ENCODE results near the gene SDR39U1.

DNA sequence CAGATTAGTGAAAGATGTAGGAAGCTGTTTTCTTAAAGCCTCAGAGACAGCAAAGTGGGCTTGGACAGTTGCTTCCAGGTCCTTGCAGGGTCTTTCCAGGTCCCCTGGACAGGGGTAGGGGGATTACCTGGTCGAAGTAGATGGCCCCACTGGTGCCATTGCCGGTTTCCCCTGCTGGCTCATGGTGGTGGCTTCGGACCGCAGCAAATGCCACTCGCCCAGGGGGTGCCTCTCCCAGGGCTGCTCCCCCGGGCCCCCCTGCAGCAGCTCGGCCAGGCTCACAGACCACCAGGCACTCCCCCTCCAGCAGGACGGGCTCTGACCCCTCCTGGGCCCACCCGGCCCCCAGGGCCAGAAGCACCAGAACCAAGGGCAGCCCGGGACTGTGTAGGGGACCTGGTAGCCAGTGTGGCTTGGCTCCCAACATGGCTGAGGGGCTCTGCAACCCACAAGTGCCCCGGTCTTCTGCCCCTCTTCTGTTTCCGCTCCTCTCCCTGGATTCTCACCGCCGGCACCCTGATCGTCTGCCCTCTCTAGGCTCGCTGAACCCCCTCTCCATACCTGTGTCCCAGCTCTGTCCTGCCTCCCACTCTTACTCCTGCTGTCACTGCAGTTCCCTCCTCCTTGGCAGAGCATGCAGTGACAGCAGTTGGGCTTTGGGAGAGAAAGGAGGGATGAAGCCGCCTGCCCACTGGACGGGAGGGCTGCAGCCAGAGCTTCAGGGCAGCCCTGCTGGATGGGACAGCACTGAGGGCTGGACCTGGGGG, 13.8 kb downstream of the SDR39U1 start:
- TF ChIP-seq EZH2phosphoT487 (IDR thresholded peaks at IDR 0.05; ENCODE audit: low read depth): no peak
- TF ChIP-seq, protein P1, sequence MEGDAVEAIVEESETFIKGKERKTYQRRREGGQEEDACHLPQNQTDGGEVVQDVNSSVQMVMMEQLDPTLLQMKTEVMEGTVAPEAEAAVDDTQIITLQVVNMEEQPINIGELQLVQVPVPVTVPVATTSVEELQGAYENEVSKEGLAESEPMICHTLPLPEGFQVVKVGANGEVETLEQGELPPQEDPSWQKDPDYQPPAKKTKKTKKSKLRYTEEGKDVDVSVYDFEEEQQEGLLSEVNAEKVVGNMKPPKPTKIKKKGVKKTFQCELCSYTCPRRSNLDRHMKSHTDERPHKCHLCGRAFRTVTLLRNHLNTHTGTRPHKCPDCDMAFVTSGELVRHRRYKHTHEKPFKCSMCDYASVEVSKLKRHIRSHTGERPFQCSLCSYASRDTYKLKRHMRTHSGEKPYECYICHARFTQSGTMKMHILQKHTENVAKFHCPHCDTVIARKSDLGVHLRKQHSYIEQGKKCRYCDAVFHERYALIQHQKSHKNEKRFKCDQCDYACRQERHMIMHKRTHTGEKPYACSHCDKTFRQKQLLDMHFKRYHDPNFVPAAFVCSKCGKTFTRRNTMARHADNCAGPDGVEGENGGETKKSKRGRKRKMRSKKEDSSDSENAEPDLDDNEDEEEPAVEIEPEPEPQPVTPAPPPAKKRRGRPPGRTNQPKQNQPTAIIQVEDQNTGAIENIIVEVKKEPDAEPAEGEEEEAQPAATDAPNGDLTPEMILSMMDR (IDR thresholded peaks at IDR 0.05; ENCODE audit: low read depth, low read length): no peak
